Neural progenitor cell (in vitro differentiated cells): Measurements from ENCODE around the gene KIAA0930. TPM values are rescaled to one million over a fixed set of nuclear protein-coding genes. Genes with fewer than 3 reads are reported as not detected.
"Not testable (repeated sequence)": the region's sequence is repeated elsewhere in the genome, so short reads cannot be mapped to it uniquely, and the experiment has no call there.

Source experiments
- DNase-seq: peaks from one replicate; pipeline ENCODE4 v3.0.0-alpha.2; 2016; ENCODE audit warnings: low spot score
- H2AFZ ChIP-seq: fragments of 200-600 bp; sonication (generic); replicated peaks from 2 replicates; pipeline ENCODE4 v1.6.1; 2016; ENCODE audit warnings: antibody characterized with exemption
- H3F3A ChIP-seq: fragments of 200-600 bp; sonication (generic); 2 replicates; pipeline ENCODE4 v1.6.1; 2016; ENCODE audit warnings: antibody characterized with exemption, low read depth
- H3K27ac ChIP-seq: fragments of 200-600 bp; sonication (generic); 2 replicates; pipeline ENCODE4 v1.5.1; 2016; ENCODE audit warnings: mild to moderate bottlenecking
- H3K27me3 ChIP-seq: fragments of 200-600 bp; sonication (generic); 2 replicates; pipeline ENCODE4 v1.6.1; 2016; ENCODE audit warnings: mild to moderate bottlenecking, moderate library complexity
- H3K36me3 ChIP-seq: fragments of 200-600 bp; sonication (generic); 2 replicates; pipeline ENCODE4 v1.5.1; 2016
- H3K4me1 ChIP-seq: fragments of 200-600 bp; sonication (generic); 2 replicates; pipeline ENCODE4 v1.6.1; 2016; ENCODE audit warnings: mixed run types
- H3K4me2 ChIP-seq: fragments of 200-600 bp; sonication (generic); 2 replicates; pipeline ENCODE4 v1.6.1; 2016
- H3K4me3 ChIP-seq: fragments of 200-600 bp; sonication (generic); 2 replicates; pipeline ENCODE4 v1.5.1; 2016
- H3K79me2 ChIP-seq: fragments of 200-600 bp; sonication (generic); 2 replicates; pipeline ENCODE4 v1.6.1; 2016; ENCODE audit warnings: low read depth
- H3K9ac ChIP-seq: fragments of 200-600 bp; sonication (generic); 2 replicates; pipeline ENCODE4 v1.6.1; 2016
- H3K9me3 ChIP-seq: fragments of 200-600 bp; sonication (generic); 2 replicates; pipeline ENCODE4 v1.5.1; 2016; ENCODE audit warnings: low read depth
- H4K20me1 ChIP-seq: fragments of 200-600 bp; sonication (generic); 2 replicates; pipeline ENCODE4 v1.6.1; 2016; ENCODE audit warnings: low read depth
- H3K27ac Mint-ChIP-seq: 3 replicates; pipeline ENCODE4 v1.8.0; 2021; ENCODE audit warnings: mixed read lengths
- H3K27me3 Mint-ChIP-seq: 2 replicates; pipeline ENCODE4 v1.8.0; 2022; ENCODE audit warnings: low read depth, mild to moderate bottlenecking, inconsistent platforms, moderate library complexity, mixed read lengths; ENCODE audit not compliant: insufficient read depth
- H3K36me3 Mint-ChIP-seq: 3 replicates; pipeline ENCODE4 v1.8.0; 2021; ENCODE audit warnings: mixed read lengths
- H3K4me1 Mint-ChIP-seq: 3 replicates; pipeline ENCODE4 v1.8.0; 2021; ENCODE audit warnings: mixed read lengths
- H3K4me3 Mint-ChIP-seq: 3 replicates; pipeline ENCODE4 v1.8.0; 2021; ENCODE audit warnings: mild to moderate bottlenecking, moderate library complexity, mixed read lengths
- H3K9me3 Mint-ChIP-seq: 3 replicates; pipeline ENCODE4 v1.8.0; 2020; ENCODE audit warnings: mixed read lengths
- CTCF ChIP-seq: fragments of 200-600 bp; sonication (generic); IDR thresholded peaks from 2 replicates; pipeline ENCODE4 v1.5.1; 2017; ENCODE audit warnings: antibody characterized with exemption, mild to moderate bottlenecking
- EZH2 ChIP-seq: fragments of 200-600 bp; sonication (generic); IDR thresholded peaks from 2 replicates; pipeline ENCODE4 v1.6.1; 2017; ENCODE audit warnings: antibody characterized with exemption, mild to moderate bottlenecking, moderate library complexity
- EZH2phosphoT487 ChIP-seq: fragments of 200-600 bp; sonication (generic); IDR thresholded peaks from 2 replicates; pipeline ENCODE4 v1.6.1; 2017; ENCODE audit warnings: antibody characterized with exemption
- total RNA-seq: library from RNA; depleted of rRNA; stranded (reverse); fragments of >200 nt; gene quantifications from 2 replicates; pipeline ENCODE4 v1.2.3, GENCODE V29; 2015; ENCODE audit warnings: low replicate concordance

Gene KIAA0930
- total RNA-seq, 1 donor from 2014 or later, result 15.0 TPM

- Histone ChIP-seq H3K27ac (no peak overlapping the region), H2AFZ (no peak overlapping the region), H3F3A (no peaks in the 10 kb centered on the region), H4K20me1 (no peaks in the 10 kb centered on the region), H3K27me3 (no peaks in the 10 kb centered on the region), H3K4me3 (no peak overlapping the region), H3K36me3 (no peaks in the 10 kb centered on the region), H3K4me2 (no peak overlapping the region), H3K79me2 (no peaks in the 10 kb centered on the region), H3K9me3 (no peaks in the 10 kb centered on the region), H3K9ac (no peak overlapping the region), H3K4me1 (no peaks in the 10 kb centered on the region)
- Mint-ChIP-seq H3K4me1 (peaks cover 13% of the 10 kb centered on the region), H3K4me3 (no peak overlapping the region), H3K36me3 (peaks cover 2% of the 10 kb centered on the region), H3K9me3 (peaks cover 5% of the 10 kb centered on the region), H3K27me3 (peaks cover 13% of the 10 kb centered on the region), H3K27ac (peak overlapping the region; percentile 74)
- no peak for TF ChIP-seq EZH2phosphoT487
- TF ChIP-seq CTCF, result no peak
- TF ChIP-seq EZH2, result no peak
- no peak for DNase-seq
Observed at GRCh38 chr22:45261407-45262088, 20.9 kb upstream of the KIAA0930 start.

GRCh38 chr22:45260395-45260759 lies 19.7 kb upstream of the KIAA0930 start:
- H3K4me3 ChIP-seq, H3K36me3 ChIP-seq, H3K9ac ChIP-seq, H3K27me3 ChIP-seq, H3K9me3 ChIP-seq, H2AFZ ChIP-seq, H3K79me2 ChIP-seq, H3K4me2 ChIP-seq, H3F3A ChIP-seq, H3K36me3 Mint-ChIP-seq, H4K20me1 ChIP-seq, H3K27ac Mint-ChIP-seq, H3K4me1 ChIP-seq, H3K27me3 Mint-ChIP-seq, H3K9me3 Mint-ChIP-seq, DNase-seq, H3K27ac ChIP-seq, H3K4me3 Mint-ChIP-seq: not testable (repeated sequence)
- H3K4me1 Mint-ChIP-seq, result peaks cover 13% of the 10 kb centered on the region

- Histone ChIP-seq H3K79me2 (no peaks in the 10 kb centered on the region), H2AFZ (no peak overlapping the region), H3K36me3 (no peaks in the 10 kb centered on the region), H3K4me3 (no peak overlapping the region), H3K27ac (no peak overlapping the region), H3K27me3 (no peaks in the 10 kb centered on the region), H3F3A (no peaks in the 10 kb centered on the region), H3K9me3 (no peaks in the 10 kb centered on the region), H3K4me1 (no peaks in the 10 kb centered on the region), H3K9ac (no peak overlapping the region), H3K4me2 (no peak overlapping the region), H4K20me1 (no peaks in the 10 kb centered on the region)
- no peak for TF ChIP-seq EZH2
- TF ChIP-seq CTCF, result no peak
- TF ChIP-seq EZH2phosphoT487, result no peak
- H3K4me1 Mint-ChIP-seq, result peaks cover 16% of the 10 kb centered on the region
- peaks cover 6% of the 10 kb centered on the region for H3K27me3 Mint-ChIP-seq
- DNase-seq, result no peak
- no peak overlapping the region for H3K4me3 Mint-ChIP-seq
- H3K9me3 Mint-ChIP-seq, result peaks cover 5% of the 10 kb centered on the region
- H3K27ac Mint-ChIP-seq, result no peak overlapping the region
- H3K36me3 Mint-ChIP-seq, result peaks cover 2% of the 10 kb centered on the region
Observed at GRCh38 chr22:45259754-45260394, 19.2 kb upstream of the KIAA0930 start.

GRCh38 chr22:45257941-45258340 lies 17.2 kb upstream of the KIAA0930 start:
- H3K9me3 ChIP-seq, H3K9ac ChIP-seq, H3K36me3 ChIP-seq, H3K27me3 Mint-ChIP-seq, H3K27ac Mint-ChIP-seq, H3K79me2 ChIP-seq, H3F3A ChIP-seq, H3K27me3 ChIP-seq, H3K36me3 Mint-ChIP-seq, H4K20me1 ChIP-seq, H3K9me3 Mint-ChIP-seq, H3K4me2 ChIP-seq, H3K27ac ChIP-seq, H3K4me3 ChIP-seq, H3K4me3 Mint-ChIP-seq, H3K4me1 ChIP-seq, H2AFZ ChIP-seq, DNase-seq: not testable (repeated sequence)
- peaks cover 13% of the 10 kb centered on the region for H3K4me1 Mint-ChIP-seq
